ENCODE results near the gene MPRIP.
"Not testable (repeated sequence)": the region's sequence is repeated elsewhere in the genome, so short reads cannot be mapped to it uniquely, and the experiment has no call there.

The MPRIP gene

DNA sequence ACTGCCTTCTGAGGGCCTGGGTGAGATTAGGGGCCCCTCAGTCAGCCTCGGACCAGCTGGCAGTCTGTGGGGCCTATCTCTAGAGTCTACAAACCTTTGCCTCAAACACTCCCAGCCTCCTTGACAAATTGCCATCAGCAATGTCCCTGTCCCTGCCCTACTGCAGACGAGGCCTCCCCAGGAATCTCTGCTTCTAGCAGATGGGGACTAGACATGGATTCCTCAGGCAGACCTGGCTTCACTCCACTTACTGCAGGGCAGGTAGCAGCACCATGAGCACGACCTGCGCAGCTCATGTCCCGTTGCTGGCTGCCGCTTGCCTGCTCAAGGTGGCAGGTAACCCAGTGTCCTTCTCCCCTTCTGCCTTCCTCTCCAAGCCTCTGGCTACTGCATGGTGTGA is 114.8 kb downstream of the MPRIP start:
- in situ Hi-C loops (cut with MboI; ENCODE audit: low sequenced_read_pairs), result no loop called here

DNA sequence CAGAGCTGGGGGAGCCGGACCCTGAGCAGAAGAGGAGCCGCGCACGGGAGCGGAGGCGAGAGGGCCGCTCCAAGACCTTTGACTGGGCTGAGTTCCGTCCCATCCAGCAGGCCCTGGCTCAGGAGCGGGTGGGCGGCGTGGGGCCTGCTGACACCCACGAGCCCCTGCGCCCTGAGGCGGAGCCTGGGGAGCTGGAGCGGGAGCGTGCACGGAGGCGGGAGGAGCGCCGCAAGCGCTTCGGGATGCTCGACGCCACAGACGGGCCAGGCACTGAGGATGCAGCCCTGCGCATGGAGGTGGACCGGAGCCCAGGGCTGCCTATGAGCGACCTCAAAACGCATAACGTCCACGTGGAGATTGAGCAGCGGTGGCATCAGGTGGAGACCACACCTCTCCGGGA is 116.2 kb downstream of the MPRIP start:
- in situ Hi-C loops (cut with MboI; ENCODE audit: low sequenced_read_pairs), result not testable (repeated sequence)

DNA sequence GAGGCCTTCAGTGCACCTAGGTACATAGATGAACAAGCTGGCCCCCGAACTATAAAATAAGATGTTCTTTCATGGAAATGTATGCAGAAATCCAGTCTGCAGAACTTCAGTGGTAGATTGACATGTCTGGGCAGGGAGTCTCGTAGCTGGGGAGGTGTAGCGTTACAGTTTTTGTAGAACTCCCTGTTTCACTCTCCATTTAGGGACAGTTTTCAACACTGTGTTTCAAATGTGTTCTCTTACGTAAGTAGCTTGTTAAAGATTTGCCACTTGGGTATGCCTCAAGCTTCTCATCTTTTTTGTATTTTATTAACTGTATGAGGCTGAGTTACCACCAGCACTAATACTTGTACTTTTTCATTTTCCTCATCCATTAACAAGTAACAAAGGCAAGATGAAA is 117.3 kb downstream of the MPRIP start:
- in situ Hi-C loops (cut with MboI; ENCODE audit: low sequenced_read_pairs), result no loop called here

DNA sequence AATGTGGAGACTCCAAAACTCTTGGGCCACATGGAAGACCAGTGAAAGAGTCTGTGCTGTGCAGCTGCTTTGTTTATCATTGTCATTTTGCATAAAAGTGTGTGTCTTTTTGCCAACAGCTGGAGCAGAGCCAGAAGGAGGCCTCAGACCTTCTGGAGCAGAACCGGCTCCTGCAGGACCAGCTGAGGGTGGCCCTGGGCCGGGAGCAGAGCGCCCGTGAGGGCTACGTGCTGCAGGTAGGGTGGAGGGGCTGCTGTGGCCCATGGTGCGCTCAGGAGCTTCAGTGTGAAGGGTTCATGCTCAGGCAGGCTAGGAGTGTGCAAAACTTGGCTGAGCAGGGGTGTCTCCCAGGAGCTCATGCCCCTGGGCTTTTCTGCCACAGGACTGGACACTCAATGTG is 118.9 kb downstream of the MPRIP start:
- in situ Hi-C loops (cut with MboI; ENCODE audit: low sequenced_read_pairs), result no loop called here

DNA sequence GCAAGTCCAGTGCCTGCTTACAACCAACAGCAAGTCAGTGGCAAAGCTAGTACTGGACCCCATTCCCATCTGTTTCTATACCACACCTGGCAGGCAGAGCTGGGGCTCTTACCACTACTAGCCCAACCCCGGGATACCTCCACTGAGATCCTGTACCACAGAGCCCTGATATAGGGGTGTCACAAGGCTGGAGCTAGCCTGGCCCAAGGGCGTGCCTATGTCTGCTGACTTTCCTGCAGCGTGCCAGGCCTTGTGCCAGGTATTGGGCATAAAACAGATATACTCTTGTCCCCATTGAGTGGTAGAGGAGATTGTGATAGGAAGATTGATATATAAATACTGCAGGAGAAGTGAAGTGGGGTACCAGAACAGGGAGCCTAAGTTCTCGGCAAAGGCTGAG is 119.5 kb downstream of the MPRIP start:
- in situ Hi-C loops (cut with MboI; ENCODE audit: low sequenced_read_pairs), result no loop called here

DNA sequence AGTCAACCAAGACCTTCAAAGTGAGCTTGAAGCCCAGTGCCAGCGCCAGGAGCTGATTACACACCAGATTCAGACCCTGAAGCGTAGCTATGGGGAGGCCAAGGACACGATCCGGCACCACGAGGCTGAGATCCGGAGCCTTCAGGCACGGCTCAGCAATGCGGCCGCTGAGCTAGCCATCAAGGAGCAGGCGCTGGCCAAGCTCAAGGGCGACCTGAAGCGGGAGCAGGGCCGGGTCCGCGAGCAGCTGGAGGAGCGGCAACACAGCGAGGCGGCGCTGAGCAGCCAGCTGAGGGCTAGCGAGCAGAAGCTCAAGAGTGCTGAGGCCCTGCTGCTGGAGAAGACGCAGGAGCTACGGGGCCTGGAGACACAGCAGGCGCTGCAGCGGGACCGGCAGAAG is 121.9 kb downstream of the MPRIP start:
- in situ Hi-C loops (cut with MboI; ENCODE audit: low sequenced_read_pairs), result no loop called here

DNA sequence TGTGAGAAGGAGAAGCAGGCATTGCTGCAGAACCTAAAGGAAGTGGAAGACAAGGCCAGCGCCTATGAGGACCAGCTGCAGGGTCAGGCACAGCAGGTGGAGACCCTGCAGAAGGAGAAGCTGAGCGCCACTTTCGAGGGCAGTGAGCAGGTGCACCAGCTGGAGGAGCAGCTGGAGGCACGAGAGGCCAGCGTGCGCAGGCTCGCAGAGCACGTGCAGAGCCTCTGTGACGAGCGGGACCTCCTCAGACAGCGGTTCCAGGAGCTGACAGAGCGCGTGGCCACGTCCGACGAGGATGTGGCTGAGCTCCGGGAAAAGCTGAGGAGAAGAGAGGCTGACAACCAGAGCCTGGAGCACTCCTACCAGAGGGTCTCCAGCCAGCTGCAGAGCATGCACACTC is 122.4 kb downstream of the MPRIP start:
- in situ Hi-C loops (cut with MboI; ENCODE audit: low sequenced_read_pairs), result no loop called here

DNA sequence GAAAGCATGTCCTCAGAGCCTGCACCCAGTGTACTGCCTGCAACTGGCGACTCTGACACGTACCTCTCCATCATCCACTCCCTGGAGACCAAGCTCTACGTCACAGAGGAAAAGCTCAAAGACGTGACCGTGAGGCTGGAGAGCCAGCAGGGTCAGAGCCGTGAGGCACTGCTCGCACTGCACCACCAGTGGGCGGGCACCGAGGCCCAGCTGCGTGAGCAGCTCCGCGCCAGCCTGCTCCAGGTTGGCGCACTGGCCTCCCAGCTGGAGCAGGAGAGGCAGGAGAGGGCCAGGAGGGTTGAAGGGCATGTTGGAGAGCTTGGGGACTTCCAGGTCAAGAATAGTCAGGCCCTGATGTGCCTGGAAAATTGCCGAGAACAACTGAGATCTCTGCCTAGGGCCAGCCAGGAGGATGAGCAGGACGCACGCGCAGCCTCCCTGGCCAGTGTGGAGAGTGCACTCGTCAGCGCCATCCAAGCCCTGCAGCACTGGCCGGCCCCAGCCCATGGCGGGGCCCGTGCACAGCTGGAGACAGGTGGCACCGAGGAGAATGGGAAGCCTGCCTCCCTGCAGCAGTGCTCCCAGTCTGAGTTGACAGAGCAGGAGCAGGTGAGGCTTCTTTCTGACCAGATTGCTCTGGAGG is 123.5 kb downstream of the MPRIP start:
- in situ Hi-C loops (cut with MboI; ENCODE audit: low sequenced_read_pairs), result no loop called here

DNA sequence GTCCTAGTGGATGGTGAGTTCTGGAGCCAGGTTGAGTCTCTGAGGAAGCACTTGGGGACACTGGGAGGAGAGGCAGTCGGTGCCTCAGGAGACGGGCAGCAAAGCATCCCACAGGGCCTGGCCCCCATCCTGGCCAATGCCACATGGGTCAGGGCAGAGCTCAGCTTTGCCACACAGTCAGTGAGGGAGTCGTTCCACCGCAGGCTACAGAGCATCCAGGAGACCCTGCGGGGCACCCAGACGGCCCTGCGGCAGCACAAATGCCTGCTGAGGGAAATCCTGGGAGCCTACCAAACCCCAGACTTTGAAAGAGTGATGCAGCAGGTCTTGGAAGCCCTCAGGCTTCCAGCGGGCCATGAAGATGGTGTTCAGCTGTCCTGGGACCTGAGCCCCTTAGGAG is 124.2 kb downstream of the MPRIP start:
- in situ Hi-C loops (cut with MboI; ENCODE audit: low sequenced_read_pairs), result no loop called here

DNA sequence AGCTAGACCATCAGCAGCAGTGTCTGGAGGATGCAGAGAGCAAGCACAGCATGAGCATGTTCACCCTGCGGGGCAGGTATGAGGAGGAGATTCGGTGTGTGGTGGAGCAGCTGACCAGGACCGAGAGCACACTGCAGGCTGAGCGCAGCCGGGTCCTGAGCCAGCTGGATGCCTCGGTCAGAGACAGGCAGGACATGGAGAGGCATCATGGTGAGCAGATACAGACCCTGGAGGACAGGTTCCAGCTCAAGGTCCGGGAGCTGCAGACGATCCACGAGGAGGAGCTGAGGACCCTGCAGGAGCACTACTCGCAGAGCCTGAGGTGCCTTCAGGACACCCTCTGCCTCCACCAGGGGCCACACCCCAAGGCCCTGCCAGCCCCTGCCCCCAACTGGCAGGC is 125.1 kb downstream of the MPRIP start:
- in situ Hi-C loops (cut with MboI; ENCODE audit: low sequenced_read_pairs), result no loop called here

DNA sequence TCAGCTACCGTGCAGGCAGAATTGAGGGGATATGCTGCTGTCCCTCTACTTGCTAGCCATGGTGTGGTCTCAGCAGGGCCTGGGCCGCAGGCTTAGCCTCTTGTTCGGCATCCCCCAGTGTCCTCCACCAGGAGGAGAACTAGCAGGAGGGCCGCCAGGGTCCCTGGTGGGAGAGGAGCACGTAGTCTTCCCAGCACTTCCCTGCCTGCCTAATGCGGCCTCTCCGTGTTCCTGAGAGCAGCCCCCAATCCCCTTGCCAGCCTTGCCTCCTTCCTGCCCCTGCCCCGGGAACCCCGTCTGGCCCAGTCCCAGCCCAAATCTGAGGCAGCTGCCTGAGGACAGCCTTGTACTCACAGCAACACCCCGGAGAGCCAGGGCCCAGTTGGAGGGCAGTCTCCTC is 125.7 kb downstream of the MPRIP start:
- in situ Hi-C loops (cut with MboI; ENCODE audit: low sequenced_read_pairs), result no loop called here

DNA sequence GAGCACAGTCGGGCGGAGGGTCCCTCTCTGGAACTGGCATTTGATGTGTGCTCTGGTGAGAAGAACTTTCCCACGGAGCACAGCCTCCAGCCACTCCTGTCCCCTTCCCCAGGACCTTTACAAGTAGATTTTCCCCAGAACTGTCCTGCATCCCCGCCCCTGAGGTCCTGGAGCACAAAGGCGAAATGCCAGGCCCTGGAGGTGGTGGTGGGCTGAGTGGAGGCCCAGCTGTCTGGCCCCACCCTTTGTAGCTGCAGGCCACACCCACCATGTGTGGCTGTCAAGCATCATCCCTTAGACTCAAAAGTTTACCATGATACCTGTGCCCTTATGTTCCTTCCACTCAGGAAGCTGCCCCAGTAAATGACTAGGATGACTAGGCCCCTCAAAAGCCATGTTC is 126.1 kb downstream of the MPRIP start:
- in situ Hi-C loops (cut with MboI; ENCODE audit: low sequenced_read_pairs), result no loop called here

DNA sequence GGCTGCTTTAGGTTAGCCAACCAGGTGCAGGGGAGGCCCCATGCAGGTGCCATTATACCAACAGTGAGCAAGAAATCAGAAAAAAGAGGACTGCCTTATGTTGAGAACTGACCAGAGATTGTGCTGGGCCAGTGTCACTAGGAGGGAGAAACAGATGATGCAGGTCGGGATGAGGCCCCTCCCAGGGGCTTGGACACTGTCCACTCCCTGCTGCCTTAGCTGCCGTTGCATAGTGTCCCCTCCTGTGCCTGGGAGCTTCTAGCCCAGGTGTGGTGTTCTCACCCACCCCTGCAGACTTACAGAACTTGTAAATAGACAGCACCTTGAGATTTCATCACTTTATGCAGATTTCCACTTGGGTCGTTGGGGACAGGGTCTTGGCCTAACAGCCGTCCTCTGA is 127.1 kb downstream of the MPRIP start:
- in situ Hi-C loops (cut with MboI; ENCODE audit: low sequenced_read_pairs), result no loop called here

DNA sequence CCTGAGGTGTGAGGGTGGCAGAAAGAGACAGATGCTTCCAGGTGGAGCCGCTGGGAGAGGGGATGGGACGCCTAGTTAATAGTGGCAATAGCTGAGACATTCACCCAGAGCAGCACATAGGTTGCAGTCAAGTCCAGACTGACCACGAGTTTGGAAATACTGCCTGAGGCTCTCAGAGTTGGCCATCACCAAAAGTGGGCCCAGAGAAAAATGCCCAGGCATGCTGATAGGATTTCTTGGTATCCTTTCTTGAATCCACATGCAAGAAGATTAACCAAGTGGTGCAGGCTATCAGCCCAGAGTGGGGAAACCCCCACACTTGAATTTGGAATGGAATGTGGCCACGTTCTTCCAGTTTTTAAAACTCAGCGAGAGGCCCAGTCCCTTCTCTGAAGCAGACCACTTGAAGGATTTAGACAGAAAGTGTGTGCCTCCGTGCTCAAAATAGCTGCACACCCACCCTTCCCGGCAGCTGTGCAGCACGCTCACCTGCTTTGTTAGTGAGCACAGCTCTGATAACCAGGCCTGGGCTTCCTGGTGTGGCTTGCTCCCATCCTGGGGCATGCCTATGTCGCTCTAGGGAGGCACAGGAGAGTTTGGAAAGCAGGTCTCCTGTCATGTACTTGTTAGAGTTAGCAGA is 128.2 kb downstream of the MPRIP start:
- in situ Hi-C loops (cut with MboI; ENCODE audit: low sequenced_read_pairs), result no loop called here

DNA sequence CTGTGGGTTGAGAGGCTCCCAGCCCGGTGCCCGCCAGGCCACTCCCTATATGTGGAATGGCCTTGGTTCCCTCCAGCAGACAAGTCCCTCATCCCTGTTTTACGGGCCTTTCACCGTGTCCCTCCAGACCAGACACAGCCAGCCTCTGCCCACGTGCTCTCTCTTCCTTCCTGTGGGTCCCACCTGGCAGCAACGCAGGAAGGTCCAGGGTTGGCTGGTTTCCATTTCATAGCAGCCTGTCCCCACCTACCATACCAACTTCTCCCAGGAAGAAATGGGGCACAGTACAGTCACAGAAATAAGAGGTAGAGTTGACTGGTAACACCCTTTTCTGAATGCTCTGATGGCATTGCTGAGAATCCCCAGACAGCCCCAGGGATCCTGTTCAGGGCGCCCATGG is 128.9 kb downstream of the MPRIP start:
- in situ Hi-C loops (cut with MboI; ENCODE audit: low sequenced_read_pairs), result no loop called here

DNA sequence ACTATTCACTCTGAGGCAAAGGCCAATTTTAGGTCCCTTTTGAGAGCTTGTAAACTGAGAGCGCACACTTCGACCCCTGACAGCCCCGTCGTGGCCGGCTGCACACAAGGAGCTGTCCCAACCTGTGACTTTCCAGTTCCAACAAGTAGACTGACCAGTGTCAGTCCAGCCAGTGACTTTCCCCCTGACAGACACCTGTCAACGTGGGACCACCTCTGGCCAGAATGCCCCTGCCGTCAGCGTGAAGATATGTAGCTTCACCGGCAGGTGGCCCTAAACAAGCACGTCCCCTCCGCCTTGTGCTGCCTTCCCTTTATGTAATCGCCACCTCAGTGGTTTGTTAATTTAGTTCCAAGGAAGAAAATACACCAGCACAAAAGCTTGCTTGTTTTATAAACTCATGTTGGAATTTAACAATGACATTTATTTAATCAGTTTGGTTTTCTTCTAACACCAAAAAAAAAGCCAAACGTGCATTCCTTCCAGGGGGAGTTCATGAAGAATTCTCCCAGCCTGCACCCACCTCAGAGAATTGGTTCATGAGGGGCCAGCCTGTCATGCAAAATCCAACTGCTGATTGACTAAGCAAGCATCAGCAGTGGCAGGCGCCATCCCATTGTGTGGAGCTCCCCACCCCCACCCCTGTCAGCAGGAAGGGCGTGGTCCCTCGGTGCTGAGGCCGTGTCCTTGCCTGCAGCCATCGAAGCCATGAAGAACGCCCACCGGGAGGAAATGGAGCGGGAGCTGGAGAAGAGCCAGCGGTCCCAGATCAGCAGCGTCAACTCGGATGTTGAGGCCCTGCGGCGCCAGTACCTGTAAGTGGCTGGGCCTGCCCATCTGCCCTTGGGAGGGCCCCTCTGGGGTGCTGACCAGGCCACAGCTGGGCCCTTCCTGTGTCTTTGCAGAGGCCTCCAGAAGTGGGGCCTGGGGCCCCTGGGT is 130.0 kb downstream of the MPRIP start:
- in situ Hi-C loops (cut with MboI; ENCODE audit: low sequenced_read_pairs), result no loop called here

DNA sequence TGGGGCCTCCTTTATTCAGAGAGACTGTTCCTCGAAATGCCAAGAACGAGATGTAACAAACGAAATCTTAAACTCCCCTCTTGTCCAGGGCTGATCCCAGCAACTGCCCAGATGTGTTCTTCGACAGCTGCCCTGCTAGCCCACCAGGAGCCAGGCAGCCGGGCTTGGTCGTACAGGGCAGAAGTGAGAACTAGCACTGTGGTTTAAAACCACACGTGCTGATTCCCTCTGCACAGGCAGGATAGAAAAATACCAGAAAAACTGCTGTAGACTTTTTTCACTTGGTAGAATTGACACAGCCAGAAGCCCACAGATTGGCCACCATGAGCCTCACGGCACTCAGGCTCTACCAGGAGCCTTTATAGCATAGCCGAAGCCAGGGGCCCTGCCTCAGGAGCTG is 130.7 kb downstream of the MPRIP start:
- in situ Hi-C loops (cut with MboI; ENCODE audit: low sequenced_read_pairs), result no loop called here

DNA sequence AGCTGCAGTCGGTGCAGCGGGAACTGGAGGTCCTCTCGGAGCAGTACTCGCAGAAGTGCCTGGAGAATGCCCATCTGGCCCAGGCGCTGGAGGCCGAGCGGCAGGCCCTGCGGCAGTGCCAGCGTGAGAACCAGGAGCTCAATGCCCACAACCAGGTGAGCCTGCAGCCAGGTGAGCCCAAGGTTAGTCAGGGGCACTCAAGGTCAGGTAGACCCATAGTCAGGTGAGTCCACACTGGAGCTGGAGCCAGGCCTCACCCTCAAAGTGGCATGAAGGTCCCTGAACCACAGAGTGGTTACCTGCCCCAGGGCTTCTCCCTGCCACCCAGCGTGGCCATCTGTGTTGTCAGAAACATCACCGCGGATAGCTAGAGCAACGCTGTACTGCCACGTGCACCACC is 131.7 kb downstream of the MPRIP start:
- in situ Hi-C loops (cut with MboI; ENCODE audit: low sequenced_read_pairs), result no loop called here

DNA sequence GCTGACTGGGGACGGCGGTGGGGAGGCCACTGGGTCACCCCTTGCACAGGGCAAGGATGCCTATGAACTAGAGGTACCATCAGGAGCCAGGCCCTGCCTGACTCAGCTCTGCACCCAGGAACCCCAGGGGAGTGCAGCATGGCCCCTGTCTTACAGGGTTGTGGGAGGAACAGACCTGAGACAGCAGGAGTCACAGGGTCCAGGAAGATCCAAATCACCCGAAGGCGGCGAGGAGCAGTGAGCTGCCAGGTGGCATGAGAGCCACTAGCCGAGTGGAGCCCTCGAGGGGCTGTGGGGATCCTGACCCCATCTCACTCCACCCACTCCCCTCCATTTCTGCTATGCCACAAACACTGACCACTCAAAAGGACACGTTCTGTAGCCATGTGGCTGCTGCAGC is 133.1 kb downstream of the MPRIP start:
- in situ Hi-C loops (cut with MboI; ENCODE audit: low sequenced_read_pairs), result no loop called here

DNA sequence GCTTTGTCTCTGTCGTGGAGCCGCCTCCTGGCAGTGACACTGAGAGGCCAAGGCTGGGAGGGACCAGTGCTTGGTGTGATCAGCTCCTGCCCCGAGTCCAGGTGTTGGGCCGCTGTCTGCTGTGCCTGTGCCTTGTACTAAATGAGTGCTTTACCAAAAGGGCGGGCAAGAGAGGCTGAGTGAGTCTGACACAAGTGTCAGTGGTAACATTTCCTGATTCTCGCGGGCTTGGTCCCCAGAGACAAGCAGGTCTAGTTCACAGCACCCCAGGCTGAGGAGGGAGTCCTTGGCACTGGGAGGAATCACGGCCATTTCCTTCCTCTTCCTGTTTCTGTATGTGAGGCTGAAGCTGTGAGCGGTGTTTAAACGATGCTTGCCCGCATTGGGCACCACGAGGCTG is 133.7 kb downstream of the MPRIP start:
- in situ Hi-C loops (cut with MboI; ENCODE audit: low sequenced_read_pairs), result no loop called here

DNA sequence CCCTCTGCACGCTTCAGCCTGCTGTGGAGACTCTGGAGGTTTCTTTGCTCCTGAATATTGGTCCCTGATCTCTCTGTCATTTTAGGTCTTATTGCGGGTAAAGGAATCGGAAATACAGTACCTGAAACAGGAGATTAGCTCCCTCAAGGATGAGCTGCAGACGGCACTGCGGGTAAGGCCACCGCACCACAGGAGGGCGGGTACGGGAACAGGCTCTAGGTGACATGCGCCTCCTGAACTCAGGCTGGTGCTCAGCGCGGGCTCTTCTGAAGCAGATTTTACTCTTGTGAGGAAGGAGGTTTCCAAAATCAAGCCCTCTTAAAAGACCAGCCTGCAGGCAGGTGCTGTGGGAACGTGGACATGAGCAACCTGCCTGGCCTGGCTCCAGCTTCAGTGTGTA is 134.1 kb downstream of the MPRIP start:
- in situ Hi-C loops (cut with MboI; ENCODE audit: low sequenced_read_pairs), result no loop called here

DNA sequence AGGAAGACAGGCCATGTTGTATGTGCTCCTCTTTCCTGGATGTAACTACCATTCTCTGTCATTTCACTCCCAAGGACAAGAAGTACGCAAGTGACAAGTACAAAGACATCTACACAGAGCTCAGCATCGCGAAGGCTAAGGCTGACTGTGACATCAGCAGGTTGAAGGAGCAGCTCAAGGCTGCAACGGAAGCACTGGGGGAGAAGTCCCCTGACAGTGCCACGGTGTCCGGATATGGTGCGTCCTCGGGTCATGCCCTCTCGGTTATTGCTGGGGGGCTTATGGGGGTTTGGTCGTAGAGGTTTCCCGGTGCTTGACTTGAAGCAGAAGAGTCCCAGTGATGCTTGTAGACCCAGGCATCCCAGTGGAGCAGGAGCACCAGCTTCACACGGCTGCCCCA is 134.9 kb downstream of the MPRIP start:
- in situ Hi-C loops (cut with MboI; ENCODE audit: low sequenced_read_pairs), result no loop called here

Data from HL-60/S4 (cell line).